Cardiac fibroblast (primary cell): ENCODE results near the gene TPCN1.

Experiments used
- DNase-seq, 2 donors: peaks; one replicate each; pipeline versions ENCODE4 v3.0.0 to v3.0.0-alpha.2; 2010; ENCODE audit warnings: low read depth in 2 of 2
- H3K4me3 ChIP-seq, 2 donors: replicated peaks in 1 of 2; 1 replicate in 1 of 2; 2 replicates in 1 of 2; pipeline ENCODE4 v1.5.1; 2011; ENCODE audit warnings: low read depth in 2 of 2, low read length in 2 of 2, mild to moderate bottlenecking in 2 of 2, moderate library complexity in 1 of 2
- TF ChIP-seq, protein P1 (sequence below): IDR thresholded peaks from one replicate; pipeline ENCODE4 v1.5.1; 2011; ENCODE audit warnings: low read depth, mild to moderate bottlenecking, low read length, inconsistent platforms

TPCN1 gene

GRCh38 chr12:113196582-113196981, 24.7 kb upstream of the TPCN1 start:
- DNase-seq: no peak
- TF ChIP-seq, protein P1, sequence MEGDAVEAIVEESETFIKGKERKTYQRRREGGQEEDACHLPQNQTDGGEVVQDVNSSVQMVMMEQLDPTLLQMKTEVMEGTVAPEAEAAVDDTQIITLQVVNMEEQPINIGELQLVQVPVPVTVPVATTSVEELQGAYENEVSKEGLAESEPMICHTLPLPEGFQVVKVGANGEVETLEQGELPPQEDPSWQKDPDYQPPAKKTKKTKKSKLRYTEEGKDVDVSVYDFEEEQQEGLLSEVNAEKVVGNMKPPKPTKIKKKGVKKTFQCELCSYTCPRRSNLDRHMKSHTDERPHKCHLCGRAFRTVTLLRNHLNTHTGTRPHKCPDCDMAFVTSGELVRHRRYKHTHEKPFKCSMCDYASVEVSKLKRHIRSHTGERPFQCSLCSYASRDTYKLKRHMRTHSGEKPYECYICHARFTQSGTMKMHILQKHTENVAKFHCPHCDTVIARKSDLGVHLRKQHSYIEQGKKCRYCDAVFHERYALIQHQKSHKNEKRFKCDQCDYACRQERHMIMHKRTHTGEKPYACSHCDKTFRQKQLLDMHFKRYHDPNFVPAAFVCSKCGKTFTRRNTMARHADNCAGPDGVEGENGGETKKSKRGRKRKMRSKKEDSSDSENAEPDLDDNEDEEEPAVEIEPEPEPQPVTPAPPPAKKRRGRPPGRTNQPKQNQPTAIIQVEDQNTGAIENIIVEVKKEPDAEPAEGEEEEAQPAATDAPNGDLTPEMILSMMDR: no peak
- H3K4me3 ChIP-seq: no peak overlapping the region

DNA sequence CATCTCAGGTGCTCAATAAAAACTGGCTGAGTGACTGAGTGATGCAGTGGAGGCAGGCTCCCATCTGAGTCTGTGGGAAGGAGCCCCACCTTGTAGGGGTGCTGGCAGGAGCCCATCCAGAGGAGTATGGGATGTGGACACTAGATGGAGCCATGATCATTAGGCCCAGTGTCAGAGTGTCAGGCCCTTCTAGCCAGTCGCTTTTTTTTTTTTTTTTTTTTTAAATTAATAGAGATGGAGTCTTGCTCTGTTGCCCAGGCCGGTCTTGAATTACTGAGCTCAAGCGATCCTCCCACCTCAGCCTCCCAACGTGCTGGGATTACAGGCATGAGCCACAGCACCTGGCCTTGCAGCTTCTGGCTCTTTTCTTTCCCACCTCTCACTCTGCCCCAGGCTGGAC, 24.3 kb upstream of the TPCN1 start:
- no peak overlapping the region for H3K4me3 ChIP-seq
- peak; percentile 88 to 90 for DNase-seq
- TF ChIP-seq, protein P1: peak; percentile 85

DNA sequence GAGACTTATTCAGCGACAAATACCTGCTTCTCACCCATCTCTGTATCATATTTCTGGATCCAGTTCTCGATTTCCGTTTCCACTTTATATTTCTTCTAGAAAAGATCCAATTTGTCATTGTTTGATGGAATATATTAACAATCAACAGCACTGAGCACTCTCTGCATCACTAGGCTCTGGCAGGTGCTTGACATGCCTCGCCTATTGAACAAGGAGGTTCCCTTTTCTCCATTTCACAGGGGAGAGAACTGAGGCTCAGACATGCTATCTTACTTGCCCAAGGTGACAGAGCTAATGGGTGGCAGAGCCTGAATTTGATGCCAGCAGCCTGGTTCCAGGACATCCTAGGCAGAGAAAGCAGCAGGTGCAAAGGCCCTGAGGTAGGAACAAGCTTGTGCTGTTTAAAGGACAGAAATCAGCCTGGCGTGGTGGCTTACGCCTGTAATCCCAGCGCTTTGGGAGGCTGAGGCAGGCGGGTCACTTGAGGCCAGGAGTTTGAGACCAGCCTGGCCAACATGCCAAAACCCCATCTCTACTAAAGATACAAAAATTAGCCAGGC, 23.7 kb upstream of the TPCN1 start:
- DNase-seq: no peak
- no peak overlapping the region for H3K4me3 ChIP-seq
- TF ChIP-seq, protein P1: no peak

DNA sequence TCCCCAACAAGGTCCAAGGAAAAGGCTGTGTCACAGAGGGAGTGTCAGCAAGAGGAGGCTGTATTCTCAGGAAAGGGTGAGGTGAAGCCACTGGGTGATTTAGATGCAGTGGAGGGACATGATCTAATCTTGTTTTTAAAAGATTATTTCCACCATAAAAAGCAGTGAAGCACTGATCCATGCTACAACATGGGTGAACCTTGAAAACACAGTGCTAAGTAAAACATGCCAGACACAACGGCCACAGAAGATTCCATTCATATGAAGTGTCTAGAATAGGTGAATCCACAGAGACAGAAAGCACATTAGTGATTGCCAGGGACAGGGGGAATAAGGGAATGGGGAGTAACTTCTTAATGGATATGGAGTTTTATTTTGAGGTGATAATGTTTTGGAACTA, 23.0 kb upstream of the TPCN1 start:
- no peak overlapping the region for H3K4me3 ChIP-seq
- TF ChIP-seq, protein P1: no peak
- DNase-seq: no peak

DNA sequence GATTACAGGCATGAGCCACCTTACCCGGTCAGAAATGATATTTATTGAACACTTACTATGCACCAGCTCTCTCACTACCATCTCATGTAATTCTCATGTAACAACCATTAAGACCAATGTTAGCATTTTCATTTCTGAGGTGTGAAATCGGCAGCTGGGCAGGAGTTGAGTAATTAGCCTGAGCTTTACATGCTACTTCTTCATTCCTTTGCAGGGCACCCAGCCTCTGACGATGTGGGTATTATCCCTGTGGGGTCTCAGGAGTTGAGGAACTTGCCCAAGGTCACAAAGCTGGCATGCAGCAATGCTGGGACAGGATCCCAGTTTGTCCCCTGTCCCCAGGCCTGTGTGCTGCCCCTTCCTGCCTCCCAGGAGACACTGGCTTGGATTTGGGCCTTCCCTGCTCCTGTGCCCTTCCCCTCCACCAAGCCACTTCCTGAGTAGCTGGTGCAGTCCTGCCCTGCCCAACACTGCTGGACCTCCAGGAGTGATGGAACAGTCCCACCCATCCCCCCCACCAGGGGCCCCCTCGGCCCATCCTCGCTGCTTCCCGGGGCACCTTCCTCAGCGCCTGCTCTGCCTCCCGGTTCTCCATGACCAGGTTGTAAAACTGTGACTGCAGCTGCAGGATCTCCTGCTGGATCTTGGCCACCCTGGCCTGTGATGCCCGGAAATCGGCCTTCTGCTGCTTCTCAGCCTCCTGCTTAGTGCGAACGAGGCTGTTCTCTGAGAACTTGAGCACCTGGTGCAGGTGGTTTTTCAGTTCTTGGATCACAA, 21.1 kb upstream of the TPCN1 start:
- TF ChIP-seq, protein P1: no peak
- H3K4me3 ChIP-seq: no peak overlapping the region
- DNase-seq: no peak

- DNase-seq: no peak
Observed at GRCh38 chr12:113201187-113202177, 19.8 kb upstream of the TPCN1 start.

More at GRCh38 chr12:113201187-113202177, 19.8 kb upstream of the TPCN1 start:
- TF ChIP-seq, protein P1: no peak
- H3K4me3 ChIP-seq: no peak overlapping the region
